K562 (cell line): Measurements from ENCODE around the gene NPVF.

Source experiments
- GTF3C2 ChIP-seq: IDR thresholded peaks from 3 replicates; pipeline ENCODE4 v1.6.1; 2011; ENCODE audit warnings: borderline replicate concordance, mild to moderate bottlenecking, moderate library complexity; ENCODE audit not compliant: insufficient read length; ENCODE audit errors: extremely low read depth
- POLR2A ChIP-seq: fragments of 450-650 bp; conservative IDR thresholded peaks from 2 replicates; pipeline ENCODE4 v1.6.1; 2016
- POLR2AphosphoS5 ChIP-seq: IDR thresholded peaks from 2 replicates; pipeline ENCODE4 v1.6.1; 2011; ENCODE audit warnings: mild to moderate bottlenecking, low read depth, low read length, moderate library complexity; ENCODE audit not compliant: control insufficient read depth, insufficient read depth

GRCh38 chr7:25216837-25217236 is 11.4 kb downstream of the NPVF start:
- TF ChIP-seq POLR2AphosphoS5 (no peak), POLR2A (no peak), GTF3C2 (no peak)
